ENCODE measurements around the gene SPSB2. TPM values are rescaled to one million over a fixed set of nuclear protein-coding genes. Genes with fewer than 3 reads are reported as not detected.

Gene SPSB2
- total RNA-seq, 1 experiment from 2014 or later = 3.7 TPM

DNA sequence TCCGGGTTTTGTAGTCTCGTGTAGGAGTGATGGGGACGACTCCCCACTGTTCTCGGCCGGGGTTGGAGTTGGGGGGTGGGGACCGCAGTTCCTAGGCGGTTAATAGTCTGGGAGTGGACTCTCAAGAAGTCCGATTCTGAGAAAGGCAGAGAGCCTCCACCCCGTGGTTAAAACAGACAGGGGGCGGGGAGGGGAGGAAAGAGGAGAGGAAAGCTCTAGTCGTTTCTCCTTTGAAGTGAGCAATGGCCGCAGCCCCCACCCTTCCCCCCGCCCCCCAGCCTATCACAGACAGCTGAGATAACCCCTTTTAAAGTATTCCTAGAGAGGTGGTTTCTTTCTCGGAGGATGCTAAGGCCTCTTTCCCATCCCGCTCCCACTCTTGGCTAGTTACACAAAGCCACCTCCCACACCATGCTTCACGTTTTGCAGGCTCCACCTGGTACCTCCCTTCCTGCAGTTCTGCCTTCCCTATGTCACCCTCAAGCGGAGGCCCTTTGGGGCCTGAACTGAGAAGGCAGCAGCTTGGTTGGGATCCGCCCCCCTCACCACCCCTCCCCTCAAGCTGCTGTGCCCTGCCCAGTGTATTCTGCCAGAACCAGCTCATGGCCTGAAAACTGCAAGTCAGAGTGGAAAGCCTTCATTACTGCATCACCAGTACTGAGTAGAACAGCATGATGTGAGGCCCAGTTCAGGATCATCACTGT lies 20.3 kb downstream of the SPSB2 start:
- no peaks in the 10 kb centered on the region for H3K27me3 ChIP-seq
- DNase-seq = peak; percentile 57 to 63
- H3K27ac ChIP-seq = peak overlapping the region; percentile 97
- H3K4me3 ChIP-seq = peak overlapping the region; percentile 81
- peaks cover 8% of the 10 kb centered on the region for H3K4me1 ChIP-seq
- H3K9me3 ChIP-seq (replicated peaks) = no peaks in the 10 kb centered on the region
- peaks cover 29% of the 10 kb centered on the region for H3K36me3 ChIP-seq

DNA sequence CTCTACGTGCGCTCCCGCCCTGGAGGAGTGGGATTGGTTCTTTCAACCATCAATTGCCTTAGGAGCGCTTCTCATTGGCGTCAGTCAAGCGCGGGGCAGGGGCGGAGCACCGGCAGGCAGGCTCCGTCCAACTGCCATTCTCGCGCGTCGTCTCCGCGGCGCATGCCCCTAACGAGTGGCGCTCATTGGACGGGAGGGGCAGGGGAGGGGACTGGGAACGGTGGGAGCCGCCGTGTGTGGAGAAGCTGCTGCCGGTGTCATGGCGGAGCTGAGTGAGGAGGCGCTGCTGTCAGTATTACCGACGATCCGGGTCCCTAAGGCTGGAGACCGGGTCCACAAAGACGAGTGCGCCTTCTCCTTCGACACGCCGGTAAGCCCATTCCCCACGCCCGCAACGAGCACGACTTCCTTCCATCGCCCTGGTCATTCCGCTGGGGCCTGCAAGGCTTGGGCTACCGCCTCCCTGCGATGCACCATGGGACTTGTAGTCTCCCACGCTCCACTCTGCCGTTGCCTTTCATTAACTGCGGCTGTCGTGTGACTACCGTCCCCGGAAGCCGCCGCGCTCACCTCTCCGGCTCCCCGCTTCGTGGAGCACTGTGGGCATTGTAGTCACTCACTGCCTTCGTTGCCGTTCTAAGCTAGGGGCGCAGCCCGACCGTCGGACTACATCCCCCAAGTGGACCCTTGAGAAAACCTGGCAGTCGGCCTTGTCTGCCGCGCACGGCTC lies 21.0 kb downstream of the SPSB2 start, which contains the start of gene USP5:
Gene USP5 (plus strand): TSS at position 230 of the 730 bp plus-strand sequence. CDS start 30 bp downstream, at position 260.
- peak; percentile 99 for DNase-seq
- Histone ChIP-seq H3K27me3 (no peaks in the 10 kb centered on the region), H3K4me3 (peak within 1 kb of the TSS; percentile 81), H3K9me3 (replicated peaks) (no peaks in the 10 kb centered on the region), H3K36me3 (peaks cover 28% of the 10 kb centered on the region), H3K27ac (peak within 1 kb of the TSS; percentile 97), H3K4me1 (peaks cover 8% of the 10 kb centered on the region)

DNA sequence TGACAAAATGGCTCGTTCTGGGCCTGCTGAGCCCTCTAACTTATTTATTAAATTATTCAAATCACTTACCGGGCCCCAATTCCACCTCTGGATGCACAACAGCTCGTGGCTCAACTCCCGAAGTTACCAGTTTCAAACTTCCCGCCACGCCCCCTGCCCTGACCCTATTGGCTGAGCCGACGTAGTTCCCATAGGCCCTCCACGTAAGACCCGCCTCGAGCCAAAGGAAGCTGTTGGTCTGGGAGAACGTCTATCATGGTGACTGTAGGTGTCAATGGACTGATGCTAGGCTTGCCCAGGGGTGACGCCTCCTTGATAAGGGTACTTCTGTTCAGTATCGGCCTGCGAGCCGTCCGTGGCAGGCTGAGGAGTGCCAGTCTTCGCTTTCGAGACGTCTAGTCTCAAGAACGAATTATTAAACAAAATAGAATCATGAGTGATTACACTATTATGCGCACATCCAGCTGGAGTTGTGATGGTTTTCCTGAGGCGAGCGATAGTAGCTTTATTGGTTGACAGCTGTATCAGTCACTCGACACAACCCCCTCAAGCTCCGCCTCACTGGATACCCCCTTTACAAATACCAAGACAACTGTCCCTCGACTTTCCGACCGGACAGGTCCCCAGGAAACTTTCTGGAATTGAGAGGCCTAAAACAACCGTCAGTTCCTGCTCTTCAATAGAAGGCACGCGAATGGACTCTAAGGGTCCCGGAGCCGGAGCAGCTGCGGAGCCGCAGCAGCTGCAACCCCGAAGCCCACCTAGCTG lies 21.8 kb downstream of the SPSB2 start, which contains the start of gene CDCA3:
Gene CDCA3 (minus strand): TSS at position 134 of the 768 bp plus-strand sequence. CDS start 334 bp downstream, outside the sequence.
- peak; percentile 98 to 99 for DNase-seq
- no peaks in the 10 kb centered on the region for H3K9me3 ChIP-seq (replicated peaks)
- peak within 1 kb of the TSS; percentile 81 for H3K4me3 ChIP-seq
- H3K36me3 ChIP-seq = peaks cover 25% of the 10 kb centered on the region
- peak within 1 kb of the TSS; percentile 97 for H3K27ac ChIP-seq
- H3K27me3 ChIP-seq = no peaks in the 10 kb centered on the region
- H3K4me1 ChIP-seq = peaks cover 8% of the 10 kb centered on the region

DNA sequence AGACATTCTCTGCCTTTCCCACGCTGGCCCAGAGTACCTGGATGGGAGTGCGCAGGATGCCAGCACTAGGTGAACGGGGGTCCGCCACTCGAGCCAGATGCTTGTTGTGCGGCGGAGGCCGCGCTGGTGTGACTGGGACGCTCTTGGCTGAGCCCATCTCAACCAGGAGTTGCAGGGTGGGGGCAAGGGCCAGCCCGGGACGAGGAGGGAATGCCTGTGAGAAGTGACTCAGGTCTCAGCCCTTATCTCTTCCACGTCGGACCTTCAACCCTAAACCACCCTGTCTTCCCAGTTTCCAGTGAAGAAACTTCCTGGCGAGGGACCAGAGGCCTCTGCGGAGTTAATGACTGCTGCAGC lies 22.3 kb downstream of the SPSB2 start:
- Histone ChIP-seq H3K36me3 (peaks cover 31% of the 10 kb centered on the region), H3K4me3 (peak overlapping the region; percentile 81), H3K27ac (peak overlapping the region; percentile 97), H3K4me1 (peaks cover 8% of the 10 kb centered on the region), H3K27me3 (no peaks in the 10 kb centered on the region), H3K9me3 (replicated peaks) (no peaks in the 10 kb centered on the region)
- no peak for DNase-seq

DNA sequence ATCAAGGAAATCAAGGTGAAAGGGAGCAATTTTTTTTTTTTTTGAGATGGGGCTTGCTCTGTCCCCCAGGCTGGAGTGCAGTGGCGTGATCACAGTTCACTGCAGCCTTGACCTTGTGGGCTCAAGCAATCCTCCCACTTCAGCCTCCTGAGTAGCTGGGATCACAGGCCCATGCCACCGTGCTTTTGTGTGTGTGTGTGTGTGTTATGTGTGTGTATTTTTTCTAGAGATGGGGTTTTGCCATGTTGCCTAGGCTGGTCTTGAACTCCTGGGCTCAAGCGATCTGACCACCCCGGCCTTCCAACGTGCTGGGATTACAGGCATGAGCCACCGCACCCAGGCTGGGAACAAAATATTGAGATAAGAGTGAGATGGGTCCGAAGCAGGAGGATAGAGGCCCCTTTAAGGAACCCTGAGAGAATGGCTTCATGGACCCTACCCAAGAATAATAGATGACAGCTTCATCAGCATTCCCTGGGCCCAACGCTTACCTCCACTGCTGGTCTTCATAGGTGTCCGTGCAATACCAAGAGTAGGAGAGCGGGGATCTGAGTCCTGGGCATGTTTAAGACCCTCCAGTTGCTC lies 23.0 kb downstream of the SPSB2 start:
- Histone ChIP-seq H3K4me1 (peaks cover 8% of the 10 kb centered on the region), H3K27ac (no peak overlapping the region), H3K9me3 (replicated peaks) (no peaks in the 10 kb centered on the region), H3K27me3 (no peaks in the 10 kb centered on the region), H3K36me3 (peaks cover 31% of the 10 kb centered on the region), H3K4me3 (peak overlapping the region; percentile 81)
- DNase-seq = no peak

DNA sequence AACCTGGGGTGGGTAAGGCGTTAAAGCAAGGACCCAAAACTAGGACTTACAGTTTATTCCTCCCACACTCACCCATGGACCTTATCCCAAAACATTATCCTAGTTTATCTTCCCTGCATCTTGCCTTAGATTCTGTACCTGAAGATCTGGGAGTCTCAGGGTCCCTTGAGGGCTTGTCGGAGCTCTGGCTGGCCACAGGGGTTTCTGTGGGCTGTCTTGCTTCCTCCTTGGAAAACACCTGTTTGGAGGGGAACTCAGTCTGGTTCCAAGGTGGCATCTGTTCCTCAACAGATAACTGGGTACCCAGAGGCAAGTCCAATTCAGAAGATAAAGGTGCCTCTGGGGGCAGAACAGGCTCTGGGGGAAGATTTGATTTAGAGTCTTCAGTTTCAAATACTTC lies 23.7 kb downstream of the SPSB2 start:
- Histone ChIP-seq H3K36me3 (peaks cover 37% of the 10 kb centered on the region), H3K27ac (no peak overlapping the region)

DNA sequence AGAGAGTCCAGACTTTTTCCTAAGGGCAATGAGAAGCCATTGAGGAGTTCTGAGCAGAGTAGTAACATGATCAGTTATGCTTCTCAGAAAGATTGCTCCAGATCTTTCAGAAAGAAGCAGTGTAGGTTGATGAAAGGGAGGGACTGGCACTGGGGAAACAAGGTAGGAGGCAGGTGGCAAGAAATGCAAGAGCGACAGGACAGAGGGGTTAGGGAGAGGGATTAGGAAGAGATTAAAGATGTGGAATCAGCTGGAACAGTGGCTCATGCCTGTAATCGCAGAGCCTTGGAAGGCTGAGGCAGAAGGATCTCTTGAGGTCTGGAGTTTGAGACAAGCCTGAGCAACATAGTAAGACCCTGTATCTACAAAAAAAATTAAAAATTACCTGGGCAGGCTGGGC lies 25.4 kb downstream of the SPSB2 start:
- H3K4me3 ChIP-seq = no peak overlapping the region
- H3K4me1 ChIP-seq = no peaks in the 10 kb centered on the region
- no peaks in the 10 kb centered on the region for H3K27me3 ChIP-seq
- no peak for DNase-seq
- no peaks in the 10 kb centered on the region for H3K9me3 ChIP-seq (replicated peaks)
- no peak overlapping the region for H3K27ac ChIP-seq
- peaks cover 41% of the 10 kb centered on the region for H3K36me3 ChIP-seq

More for the DNA sequence above, 23.7 kb downstream of the SPSB2 start:
- Histone ChIP-seq H3K4me1 (peaks cover 8% of the 10 kb centered on the region), H3K4me3 (no peak overlapping the region), H3K9me3 (replicated peaks) (no peaks in the 10 kb centered on the region), H3K27me3 (no peaks in the 10 kb centered on the region)
- DNase-seq = no peak

DNA sequence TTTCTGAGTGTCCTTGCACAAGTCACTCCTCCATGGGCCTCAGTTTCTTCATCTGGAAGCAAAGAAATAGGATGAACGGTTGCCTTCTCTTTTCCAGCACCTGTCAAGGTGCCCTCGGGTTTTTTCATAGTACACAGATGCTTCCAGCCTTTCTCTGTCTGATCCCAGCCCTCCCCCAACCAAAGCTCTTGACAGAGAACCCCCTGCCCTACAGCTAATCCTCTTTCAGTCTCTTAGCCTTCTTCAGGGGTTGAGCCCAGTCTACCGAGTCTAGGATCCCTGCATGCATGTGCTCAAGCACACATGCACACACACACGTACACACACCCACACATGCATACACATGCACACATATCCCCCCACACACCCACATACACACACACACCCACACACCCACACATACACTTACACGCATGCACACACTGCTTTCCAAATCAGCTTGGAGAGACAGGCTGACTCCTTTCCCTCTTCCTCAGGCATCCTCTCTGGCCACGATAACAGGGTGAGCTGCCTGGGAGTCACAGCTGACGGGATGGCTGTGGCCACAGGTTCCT lies 26.7 kb downstream of the SPSB2 start:
- Histone ChIP-seq H3K27me3 (no peaks in the 10 kb centered on the region), H3K36me3 (peaks cover 41% of the 10 kb centered on the region), H3K4me1 (peaks cover 2% of the 10 kb centered on the region), H3K4me3 (no peak overlapping the region), H3K27ac (no peak overlapping the region), H3K9me3 (replicated peaks) (no peaks in the 10 kb centered on the region)
- no peak for DNase-seq

DNA sequence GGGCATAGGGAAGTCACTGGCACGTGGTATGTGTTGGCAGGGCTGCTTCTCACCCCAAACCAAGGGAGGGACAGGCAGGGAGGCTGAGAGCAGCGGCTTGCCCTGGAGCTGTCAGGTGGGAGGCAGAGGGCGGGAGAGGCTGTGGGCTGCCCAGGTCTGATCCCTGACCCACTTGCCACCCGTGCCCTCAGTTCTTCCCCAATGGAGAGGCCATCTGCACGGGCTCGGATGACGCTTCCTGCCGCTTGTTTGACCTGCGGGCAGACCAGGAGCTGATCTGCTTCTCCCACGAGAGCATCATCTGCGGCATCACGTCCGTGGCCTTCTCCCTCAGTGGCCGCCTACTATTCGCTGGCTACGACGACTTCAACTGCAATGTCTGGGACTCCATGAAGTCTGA lies 27.7 kb downstream of the SPSB2 start:
- H3K9me3 ChIP-seq (replicated peaks) = no peaks in the 10 kb centered on the region
- no peaks in the 10 kb centered on the region for H3K27me3 ChIP-seq
- peaks cover 41% of the 10 kb centered on the region for H3K36me3 ChIP-seq
- no peak overlapping the region for H3K4me3 ChIP-seq
- no peak overlapping the region for H3K27ac ChIP-seq
- no peak for DNase-seq
- peaks cover 9% of the 10 kb centered on the region for H3K4me1 ChIP-seq

DNA sequence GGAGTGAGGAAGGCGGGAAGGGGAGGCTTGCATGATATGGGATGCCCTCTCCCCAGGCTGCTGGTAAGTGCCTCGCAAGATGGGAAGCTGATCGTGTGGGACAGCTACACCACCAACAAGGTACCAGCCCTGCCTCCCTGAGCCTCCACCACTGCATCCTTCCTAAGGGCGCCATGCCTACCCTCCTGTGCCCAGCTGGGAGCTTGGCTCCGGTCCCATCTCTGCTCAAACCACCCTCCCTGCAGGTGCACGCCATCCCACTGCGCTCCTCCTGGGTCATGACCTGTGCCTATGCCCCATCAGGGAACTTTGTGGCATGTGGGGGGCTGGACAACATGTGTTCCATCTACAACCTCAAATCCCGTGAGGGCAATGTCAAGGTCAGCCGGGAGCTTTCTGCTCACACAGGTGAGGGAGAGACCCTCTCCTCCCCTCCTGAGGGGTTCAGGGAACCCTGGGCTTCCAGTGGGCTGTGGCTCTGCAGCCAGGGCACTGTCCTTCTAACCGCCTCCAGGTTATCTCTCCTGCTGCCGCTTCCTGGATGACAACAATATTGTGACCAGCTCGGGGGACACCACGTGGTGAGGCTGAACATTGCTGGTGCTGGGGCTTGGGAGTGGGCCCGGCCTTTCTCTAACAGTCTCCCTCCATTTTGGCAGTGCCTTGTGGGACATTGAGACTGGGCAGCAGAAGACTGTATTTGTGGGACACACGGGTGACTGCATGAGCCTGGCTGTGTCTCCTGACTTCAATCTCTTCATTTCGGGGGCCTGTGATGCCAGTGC lies 29.8 kb downstream of the SPSB2 start:
- Histone ChIP-seq H3K4me1 (peaks cover 22% of the 10 kb centered on the region), H3K27me3 (no peaks in the 10 kb centered on the region), H3K9me3 (replicated peaks) (no peaks in the 10 kb centered on the region), H3K36me3 (peaks cover 32% of the 10 kb centered on the region), H3K27ac (no peak overlapping the region), H3K4me3 (no peak overlapping the region)
- DNase-seq = no peak

DNA sequence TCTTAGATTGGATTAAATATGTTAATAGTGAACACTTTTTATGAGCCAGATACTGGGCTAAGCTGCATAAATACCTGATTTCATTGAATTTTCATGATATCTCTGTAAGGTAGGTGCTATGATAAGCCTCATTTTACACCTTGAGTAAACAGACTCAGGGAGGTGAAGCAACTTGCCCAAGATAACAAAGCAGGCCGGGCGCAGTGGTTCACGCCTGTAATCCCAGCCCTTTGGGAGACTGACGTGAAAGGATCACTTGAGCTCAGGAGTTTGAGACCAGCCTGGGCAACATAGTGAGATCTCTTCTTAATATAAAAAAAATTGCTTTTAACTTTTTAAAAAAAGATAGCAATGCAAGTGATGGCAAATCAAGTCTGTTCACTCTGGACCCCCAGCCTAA lies 31.0 kb downstream of the SPSB2 start:
- Histone ChIP-seq H3K4me1 (peaks cover 22% of the 10 kb centered on the region), H3K36me3 (peaks cover 28% of the 10 kb centered on the region), H3K27ac (no peak overlapping the region)

DNA sequence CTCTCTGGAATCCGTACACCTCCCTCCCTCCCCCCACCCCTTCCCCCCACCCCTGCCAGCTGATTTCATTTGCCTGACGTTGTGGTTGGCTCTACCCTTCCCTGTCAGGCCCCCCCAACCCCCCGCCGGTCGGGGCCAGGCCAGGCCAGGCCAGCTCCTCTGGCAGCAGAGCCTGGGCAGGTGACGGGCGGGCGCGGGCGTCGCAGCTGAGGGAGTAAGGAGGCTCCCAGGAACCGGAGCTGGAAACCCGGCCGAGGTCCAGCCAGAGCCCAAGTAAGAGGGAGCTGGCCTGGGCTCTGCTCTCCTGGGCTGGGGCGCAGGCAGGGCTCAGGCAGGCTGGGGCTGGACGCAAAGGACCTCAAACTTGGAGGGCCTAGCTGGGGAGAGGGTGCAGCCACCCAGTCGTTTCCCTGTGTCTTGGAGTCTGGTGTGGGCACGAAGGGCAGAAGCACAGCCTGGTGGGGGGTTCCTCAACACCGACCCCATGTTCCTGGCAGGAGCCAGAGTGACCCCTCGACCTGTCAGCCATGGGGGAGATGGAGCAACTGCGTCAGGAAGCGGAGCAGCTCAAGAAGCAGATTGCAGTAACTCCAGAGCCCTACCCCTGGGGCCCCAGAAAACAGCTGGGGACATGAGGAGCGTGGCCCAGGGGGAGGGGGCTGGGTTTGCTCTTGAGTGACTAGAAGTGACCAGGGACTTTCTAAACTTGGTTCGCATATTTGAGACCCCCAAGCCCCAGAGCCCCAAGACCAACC lies 32.2 kb downstream of the SPSB2 start, which contains the start of gene GNB3:
Gene GNB3 (plus strand): TSS at position 165 of the 755 bp plus-strand sequence. CDS start 363 bp downstream, at position 528.
- Histone ChIP-seq H3K9me3 (replicated peaks) (no peaks in the 10 kb centered on the region), H3K36me3 (peaks cover 21% of the 10 kb centered on the region), H3K27me3 (no peaks in the 10 kb centered on the region), H3K27ac (peak within 1 kb of the TSS; percentile 83), H3K4me3 (no peak within 1 kb of the TSS), H3K4me1 (peaks cover 22% of the 10 kb centered on the region)
- DNase-seq = peak; percentile 30 to 47

More for the DNA sequence above, 31.0 kb downstream of the SPSB2 start:
- no peaks in the 10 kb centered on the region for H3K27me3 ChIP-seq
- H3K9me3 ChIP-seq (replicated peaks) = no peaks in the 10 kb centered on the region
- no peak for DNase-seq
- H3K4me3 ChIP-seq = no peak overlapping the region

DNA sequence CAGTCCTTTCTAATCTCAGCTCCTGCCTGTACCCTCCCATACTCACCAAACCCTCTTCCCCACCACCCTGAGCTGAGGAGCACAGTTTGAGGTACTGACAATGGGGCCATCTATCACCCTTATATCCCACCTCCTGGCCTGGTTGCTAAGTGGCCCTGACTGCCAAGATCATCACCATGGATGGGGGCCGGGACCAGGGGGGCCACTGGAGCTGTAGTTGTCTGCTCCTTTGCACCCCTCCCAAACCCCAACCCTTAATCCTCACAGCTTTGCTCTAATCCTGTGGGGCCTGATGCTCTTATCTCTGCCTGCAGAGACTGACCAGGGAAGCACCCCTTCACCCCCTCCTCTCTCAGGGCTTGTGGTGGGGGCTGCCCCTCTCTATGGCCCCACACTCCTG lies 32.8 kb downstream of the SPSB2 start:
- Histone ChIP-seq H3K36me3 (peaks cover 24% of the 10 kb centered on the region), H3K27me3 (no peaks in the 10 kb centered on the region), H3K27ac (peak overlapping the region; percentile 83), H3K4me1 (peaks cover 22% of the 10 kb centered on the region), H3K9me3 (replicated peaks) (no peaks in the 10 kb centered on the region), H3K4me3 (no peak overlapping the region)
- DNase-seq = peak; percentile 48 to 78

Measured in SJCRH30 (cell line).